Measurements from ENCODE around the gene ART5.

The ART5 gene

DNA sequence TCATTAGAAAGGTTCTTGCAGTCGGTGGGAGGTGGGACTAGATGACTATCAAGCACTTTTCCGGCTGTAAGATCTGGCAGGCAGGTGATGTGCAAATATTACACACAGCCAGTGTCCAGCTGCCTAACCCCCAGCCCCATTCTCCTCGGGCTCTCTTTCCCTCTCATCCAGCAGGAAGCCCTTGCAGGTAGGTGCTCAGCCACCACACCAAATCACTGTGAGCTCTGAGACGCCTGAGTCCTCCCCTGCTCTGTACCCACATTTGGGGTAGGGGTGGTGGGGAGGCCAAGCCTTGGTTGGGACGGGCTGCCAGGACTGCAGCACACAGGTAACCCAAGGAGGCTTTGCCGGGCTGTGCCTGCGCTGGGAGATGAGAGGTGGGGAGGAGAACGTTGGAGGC, 601 bp downstream of the ART5 start:
- H3K4me3 ChIP-seq (ENCODE audit: low read depth, low read length), result no peak overlapping the region

DNA sequence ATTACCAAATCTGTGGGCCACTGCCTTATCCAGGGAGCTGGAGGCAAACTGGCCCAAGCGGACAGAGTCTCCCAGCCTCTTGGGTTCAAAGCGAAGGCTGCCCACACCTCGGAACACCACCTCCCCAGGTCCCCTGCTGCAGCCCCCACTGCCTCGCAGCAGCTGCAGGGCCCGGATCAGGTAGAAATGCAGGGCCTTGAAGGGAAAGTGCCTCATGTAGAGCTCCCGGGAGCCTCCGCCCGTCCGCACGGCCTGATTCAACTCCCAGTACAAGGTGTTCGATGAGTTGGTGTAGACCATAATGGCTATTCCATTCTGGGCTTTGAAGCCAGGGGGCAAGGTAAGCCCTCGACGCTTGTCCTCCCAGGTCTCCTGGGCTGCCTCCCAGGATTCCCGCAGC, 2.0 kb downstream of the ART5 start:
- H3K4me3 ChIP-seq (ENCODE audit: low read depth, low read length), result no peak overlapping the region
- TF ChIP-seq, protein P1, sequence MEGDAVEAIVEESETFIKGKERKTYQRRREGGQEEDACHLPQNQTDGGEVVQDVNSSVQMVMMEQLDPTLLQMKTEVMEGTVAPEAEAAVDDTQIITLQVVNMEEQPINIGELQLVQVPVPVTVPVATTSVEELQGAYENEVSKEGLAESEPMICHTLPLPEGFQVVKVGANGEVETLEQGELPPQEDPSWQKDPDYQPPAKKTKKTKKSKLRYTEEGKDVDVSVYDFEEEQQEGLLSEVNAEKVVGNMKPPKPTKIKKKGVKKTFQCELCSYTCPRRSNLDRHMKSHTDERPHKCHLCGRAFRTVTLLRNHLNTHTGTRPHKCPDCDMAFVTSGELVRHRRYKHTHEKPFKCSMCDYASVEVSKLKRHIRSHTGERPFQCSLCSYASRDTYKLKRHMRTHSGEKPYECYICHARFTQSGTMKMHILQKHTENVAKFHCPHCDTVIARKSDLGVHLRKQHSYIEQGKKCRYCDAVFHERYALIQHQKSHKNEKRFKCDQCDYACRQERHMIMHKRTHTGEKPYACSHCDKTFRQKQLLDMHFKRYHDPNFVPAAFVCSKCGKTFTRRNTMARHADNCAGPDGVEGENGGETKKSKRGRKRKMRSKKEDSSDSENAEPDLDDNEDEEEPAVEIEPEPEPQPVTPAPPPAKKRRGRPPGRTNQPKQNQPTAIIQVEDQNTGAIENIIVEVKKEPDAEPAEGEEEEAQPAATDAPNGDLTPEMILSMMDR (IDR thresholded peaks at IDR 0.05; ENCODE audit: borderline replicate concordance, insufficient read depth, low read depth, low read length), result no peak

More for the DNA sequence above, 601 bp downstream of the ART5 start:
- TF ChIP-seq, protein P1 (IDR thresholded peaks at IDR 0.05; ENCODE audit: borderline replicate concordance, insufficient read depth, low read depth, low read length), result no peak

DNA sequence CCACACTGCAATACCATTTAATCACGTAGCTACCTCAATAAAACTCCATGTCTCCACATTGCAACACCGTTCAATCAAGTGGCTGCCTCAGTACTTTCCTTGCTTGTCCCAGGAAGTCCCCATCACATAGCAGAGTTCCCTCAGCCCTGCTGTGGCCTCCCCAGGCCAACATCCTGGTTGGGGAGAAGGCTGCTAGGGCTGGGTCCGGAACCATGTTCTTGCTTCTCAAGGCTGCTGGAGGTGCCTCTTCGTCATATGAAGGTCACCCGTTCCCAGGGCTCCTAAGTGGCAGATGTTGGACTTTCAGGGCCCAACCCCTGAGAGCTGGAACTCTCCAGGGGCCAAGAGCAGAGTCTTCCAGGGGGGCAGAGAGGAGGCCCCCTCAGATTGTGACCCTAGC, 3.3 kb downstream of the ART5 start:
- TF ChIP-seq, protein P1 (IDR thresholded peaks at IDR 0.05; ENCODE audit: borderline replicate concordance, insufficient read depth, low read depth, low read length), result no peak

DNA sequence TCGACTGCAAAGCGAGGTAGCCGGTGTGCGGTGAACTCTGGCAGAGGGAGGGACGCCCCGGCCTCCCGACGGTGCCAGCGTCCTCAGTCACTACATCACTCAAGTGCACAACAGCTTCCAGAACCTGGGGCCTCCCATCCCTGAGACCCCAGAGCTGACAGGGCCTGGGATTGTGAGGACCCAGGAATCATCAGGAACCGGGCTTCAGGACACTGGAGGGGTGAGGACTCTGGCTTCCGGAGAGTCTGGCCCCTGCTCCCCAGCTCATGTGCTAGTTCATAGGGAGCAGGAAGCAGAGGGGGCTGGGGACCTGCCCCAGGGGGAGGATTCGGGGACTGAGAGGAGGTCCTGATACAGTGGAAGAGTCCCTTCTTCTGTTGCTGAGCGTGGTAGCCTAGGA, 4.6 kb downstream of the ART5 start:
- H3K4me3 ChIP-seq (ENCODE audit: low read depth, low read length), result no peak overlapping the region
- TF ChIP-seq, protein P1 (IDR thresholded peaks at IDR 0.05; ENCODE audit: borderline replicate concordance, insufficient read depth, low read depth, low read length), result no peak

More for the DNA sequence above, 3.3 kb downstream of the ART5 start:
- H3K4me3 ChIP-seq (ENCODE audit: low read depth, low read length), result no peak overlapping the region

DNA sequence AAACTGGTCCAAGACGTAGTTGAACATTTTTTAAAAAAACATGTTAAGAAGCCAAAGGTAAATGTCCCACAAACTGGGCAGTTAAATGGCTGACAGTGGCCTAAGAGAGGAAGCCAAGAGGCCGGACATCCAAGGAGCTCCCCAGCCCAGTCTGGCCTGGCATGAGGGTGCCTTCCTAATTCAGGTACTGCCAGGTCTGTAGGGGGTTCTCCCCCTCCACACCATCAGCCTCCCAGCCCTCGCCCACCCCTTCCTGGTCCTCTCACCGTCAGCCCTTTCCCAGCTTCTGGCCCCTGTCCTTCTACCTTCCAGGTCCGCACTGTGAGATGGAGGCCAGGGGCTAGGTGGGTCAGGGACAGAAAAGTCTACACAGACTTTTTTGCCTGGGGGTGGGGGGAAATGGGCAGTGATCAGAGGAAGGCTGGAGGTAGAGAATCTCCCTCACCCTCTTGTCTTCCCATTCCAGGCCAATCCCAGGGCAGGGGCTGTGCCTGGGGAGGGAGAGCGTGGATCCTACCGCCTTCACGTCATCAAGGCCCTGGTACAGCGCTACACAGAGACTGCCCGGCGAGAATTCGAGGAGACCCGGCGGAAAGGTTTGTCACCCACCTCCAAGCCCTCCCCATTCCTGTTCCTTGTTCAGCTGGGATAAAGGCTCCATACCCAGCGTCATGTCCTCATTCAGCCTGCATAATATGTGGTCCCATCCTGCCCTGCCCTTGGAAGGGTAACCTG, 6.0 kb downstream of the ART5 start:
- TF ChIP-seq, protein P1 (IDR thresholded peaks at IDR 0.05; ENCODE audit: borderline replicate concordance, insufficient read depth, low read depth, low read length), result no peak
- no peak overlapping the region for H3K4me3 ChIP-seq (ENCODE audit: low read depth, low read length)

DNA sequence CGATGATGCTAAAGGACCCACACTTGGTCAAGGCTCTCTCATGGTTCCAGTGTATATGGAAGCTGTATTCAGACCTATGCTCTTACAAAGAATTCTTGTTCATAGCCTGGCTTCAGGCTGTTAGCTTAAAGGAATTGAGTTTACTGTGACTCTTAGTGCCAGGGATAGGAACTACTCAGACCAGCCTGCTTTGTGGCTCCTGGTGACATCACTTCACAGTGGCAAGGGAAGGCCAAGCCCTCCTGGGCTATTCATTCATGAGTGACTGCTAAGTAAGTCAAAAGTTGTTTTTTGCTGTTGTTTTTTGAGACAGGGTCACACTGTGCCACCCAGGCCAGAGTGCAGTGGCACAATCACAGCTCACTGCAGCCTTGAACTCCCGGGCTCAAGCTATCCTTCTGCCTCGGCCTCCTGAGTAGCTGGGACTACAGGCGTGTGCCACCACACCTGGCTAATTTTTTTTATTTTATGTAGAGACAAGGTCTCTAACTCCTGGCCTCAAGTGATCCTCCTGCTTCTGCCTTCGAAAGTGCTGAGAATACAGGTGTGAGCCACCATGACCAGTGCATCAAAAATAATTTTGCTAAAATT, 9.6 kb downstream of the ART5 start:
- H3K4me3 ChIP-seq (ENCODE audit: low read depth, low read length), result no peak overlapping the region
- TF ChIP-seq, protein P1 (IDR thresholded peaks at IDR 0.05; ENCODE audit: borderline replicate concordance, insufficient read depth, low read depth, low read length), result no peak

DNA sequence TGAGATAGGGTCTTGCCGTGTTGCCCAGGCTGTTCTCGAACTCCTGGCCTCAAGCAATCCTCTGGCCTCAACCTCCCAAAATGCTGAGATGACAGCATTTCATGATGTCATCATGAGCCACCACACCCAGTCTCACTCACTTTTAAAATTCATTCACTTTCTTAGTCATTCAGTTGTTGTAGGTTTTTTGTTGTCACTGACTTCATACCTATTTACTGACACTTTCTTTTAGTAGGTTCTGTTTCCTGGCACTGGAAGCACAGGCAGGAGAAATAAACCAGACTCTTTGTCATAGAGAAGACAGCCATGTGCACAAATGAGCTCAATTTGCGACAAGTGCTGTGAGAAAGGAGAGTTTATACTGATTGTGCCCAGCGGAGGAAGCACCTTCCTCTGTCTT, 10.5 kb downstream of the ART5 start:
- TF ChIP-seq, protein P1 (IDR thresholded peaks at IDR 0.05; ENCODE audit: borderline replicate concordance, insufficient read depth, low read depth, low read length), result no peak
- H3K4me3 ChIP-seq (ENCODE audit: low read depth, low read length), result no peak overlapping the region

Data from GM12875 (cell line).